Fibroblast of the aortic adventitia (primary cell): ENCODE measurements around the gene TOMM7. TPM values are rescaled to one million over a fixed set of nuclear protein-coding genes. Genes with fewer than 3 reads are reported as not detected.

Experiments used
- DNase-seq: peaks from one replicate; pipeline ENCODE4 v3.0.0-alpha.2; 2010; ENCODE audit warnings: low read depth
- H3K4me3 ChIP-seq: 2 replicates; pipeline ENCODE4 v1.5.1; 2011; ENCODE audit warnings: low read depth, mild to moderate bottlenecking, control low read depth, low read length, moderate library complexity
- small RNA-seq: library from RNA; depleted of rRNA; stranded (forward); fragments of <200 nt; gene quantifications from one replicate; pipeline ENCODE3, GENCODE V24; 2012
- total RNA-seq: library from RNA; depleted of rRNA; stranded (reverse); fragments of >200 nt; gene quantifications from 2 replicates; pipeline ENCODE4 v1.2.3, GENCODE V29; 2012; ENCODE audit warnings: low replicate concordance
- TF ChIP-seq, protein P1 (sequence below): IDR thresholded peaks from 2 replicates; pipeline ENCODE4 v1.5.1; 2011; ENCODE audit warnings: mild to moderate bottlenecking, low read length, control low read depth, inconsistent platforms; ENCODE audit not compliant: insufficient read depth

The TOMM7 gene
- total RNA-seq, 1 donor: 217 TPM

DNA sequence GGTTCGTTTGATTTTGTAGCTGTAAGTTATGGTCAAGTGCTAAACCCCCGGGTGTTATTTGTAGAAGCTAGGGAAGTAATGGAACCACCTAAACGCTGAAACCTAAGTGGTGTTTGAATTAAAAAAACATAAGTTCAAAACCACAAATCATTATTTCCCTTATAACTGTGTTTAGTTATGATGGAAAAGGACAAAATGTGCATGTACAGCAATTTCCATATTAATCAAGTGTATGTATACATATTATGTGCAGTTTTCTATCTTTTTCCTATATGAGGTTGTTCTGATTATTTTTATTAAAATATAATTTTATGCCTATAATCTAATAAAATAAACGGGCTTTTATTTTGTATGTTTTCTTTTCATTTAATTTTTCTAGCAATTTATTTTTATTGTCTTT lies 49.8 kb downstream of the TOMM7 start:
- no peak overlapping the region for H3K4me3 ChIP-seq
- no peak for DNase-seq
- TF ChIP-seq, protein P1, sequence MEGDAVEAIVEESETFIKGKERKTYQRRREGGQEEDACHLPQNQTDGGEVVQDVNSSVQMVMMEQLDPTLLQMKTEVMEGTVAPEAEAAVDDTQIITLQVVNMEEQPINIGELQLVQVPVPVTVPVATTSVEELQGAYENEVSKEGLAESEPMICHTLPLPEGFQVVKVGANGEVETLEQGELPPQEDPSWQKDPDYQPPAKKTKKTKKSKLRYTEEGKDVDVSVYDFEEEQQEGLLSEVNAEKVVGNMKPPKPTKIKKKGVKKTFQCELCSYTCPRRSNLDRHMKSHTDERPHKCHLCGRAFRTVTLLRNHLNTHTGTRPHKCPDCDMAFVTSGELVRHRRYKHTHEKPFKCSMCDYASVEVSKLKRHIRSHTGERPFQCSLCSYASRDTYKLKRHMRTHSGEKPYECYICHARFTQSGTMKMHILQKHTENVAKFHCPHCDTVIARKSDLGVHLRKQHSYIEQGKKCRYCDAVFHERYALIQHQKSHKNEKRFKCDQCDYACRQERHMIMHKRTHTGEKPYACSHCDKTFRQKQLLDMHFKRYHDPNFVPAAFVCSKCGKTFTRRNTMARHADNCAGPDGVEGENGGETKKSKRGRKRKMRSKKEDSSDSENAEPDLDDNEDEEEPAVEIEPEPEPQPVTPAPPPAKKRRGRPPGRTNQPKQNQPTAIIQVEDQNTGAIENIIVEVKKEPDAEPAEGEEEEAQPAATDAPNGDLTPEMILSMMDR: no peak

DNA sequence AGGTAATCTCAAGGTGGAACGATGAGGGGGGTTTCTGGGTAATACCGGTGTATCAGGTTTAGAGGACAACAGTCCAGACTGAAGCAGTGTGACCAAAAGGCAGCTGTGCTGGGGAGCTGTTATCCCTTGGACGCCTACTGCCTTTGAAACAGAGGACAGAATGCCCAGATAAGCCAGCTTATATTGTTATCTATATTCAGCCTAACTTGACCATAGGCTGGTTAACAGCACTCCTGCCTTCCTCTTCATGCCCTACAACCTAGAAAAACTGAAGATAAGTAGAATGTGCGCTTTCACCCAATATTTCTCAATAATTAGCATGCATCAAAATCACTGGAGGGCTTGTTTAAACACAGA lies 50.8 kb downstream of the TOMM7 start:
- TF ChIP-seq, protein P1: no peak
- H3K4me3 ChIP-seq: no peak overlapping the region
- no peak for DNase-seq

GRCh38 chr7:22771194-22771871 lies 51.3 kb downstream of the TOMM7 start:
- TF ChIP-seq, protein P1: no peak
- no peak overlapping the region for H3K4me3 ChIP-seq
- no peak for DNase-seq

DNA sequence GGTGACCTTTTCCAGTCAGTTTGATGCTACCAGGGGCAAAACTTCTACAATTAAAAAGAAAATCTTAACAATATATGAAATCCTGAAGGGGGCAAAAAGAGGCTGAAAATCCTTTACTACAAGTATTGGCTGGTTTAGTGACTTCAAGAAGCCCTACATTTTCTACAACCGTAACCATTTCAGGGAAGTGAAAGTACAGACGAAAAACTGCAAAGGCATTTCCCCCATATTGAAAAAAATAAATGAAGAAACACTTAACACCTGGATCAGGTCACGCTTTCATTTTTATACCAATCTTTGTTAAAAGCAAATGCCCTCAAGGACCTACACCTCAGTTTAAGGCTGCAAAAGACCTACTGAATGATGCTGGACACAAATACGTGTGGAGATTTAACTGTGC lies 57.0 kb downstream of the TOMM7 start:
- TF ChIP-seq, protein P1: no peak
- no peak for DNase-seq
- H3K4me3 ChIP-seq: no peak overlapping the region

Small RNA genes lying within 50 kb of the gene (small RNA-seq; reads per million reads assigned to genes)
- gene SNORD93: 273 reads per million, percentile 98 among the genes with 10 or more reads in this experiment

Other genes starting within 250 kb of the TOMM7 start
- gene IL6, start 95.6 kb downstream of the TOMM7 start, total RNA-seq: 3.8 and 10.2 TPM in 2 replicates
- gene HYCC1, start 191.3 kb upstream of the TOMM7 start, total RNA-seq: 113 and 264 TPM in 2 replicates